OCI-LY1 (cell line): ENCODE results near the gene BUD31.

Experiments
- H2AFZ ChIP-seq: fragments of 200-600 bp; sonication (generic), shearing (Covaris generic); 2 replicates; pipeline ENCODE4 v1.6.0; 2014; ENCODE audit warnings: antibody characterized with exemption, mild to moderate bottlenecking, low read length
- H3F3A ChIP-seq: fragments of 200-600 bp; sonication (generic), shearing (Covaris generic); 2 replicates; pipeline ENCODE4 v1.6.0; 2014; ENCODE audit warnings: mild to moderate bottlenecking, antibody characterized with exemption, low read length, moderate library complexity; ENCODE audit not compliant: insufficient read depth
- H3K27ac ChIP-seq: fragments of 200-600 bp; sonication (generic); 2 replicates; pipeline ENCODE4 v1.5.1; 2014; ENCODE audit warnings: low read length, mixed run types, mild to moderate bottlenecking, low read depth; ENCODE audit not compliant: poor library complexity, severe bottlenecking
- H3K27me3 ChIP-seq: fragments of 200-600 bp; sonication (generic); 2 replicates; pipeline ENCODE4 v1.6.0; 2014; ENCODE audit warnings: antibody characterized with exemption, mild to moderate bottlenecking, low read length, moderate library complexity; ENCODE audit not compliant: insufficient read depth
- H3K36me3 ChIP-seq: fragments of 200-600 bp; sonication (generic); 2 replicates; pipeline ENCODE4 v1.6.1; 2014; ENCODE audit warnings: mild to moderate bottlenecking, antibody characterized with exemption, low read length, moderate library complexity, mixed read lengths; ENCODE audit not compliant: insufficient read depth
- H3K4me1 ChIP-seq: fragments of 200-600 bp; sonication (generic); 2 replicates; pipeline ENCODE4 v1.5.1; 2014; ENCODE audit warnings: mild to moderate bottlenecking, low read length, moderate library complexity; ENCODE audit not compliant: insufficient read depth, severe bottlenecking
- H3K4me2 ChIP-seq: fragments of 200-600 bp; sonication (generic), shearing (Covaris generic); 2 replicates; pipeline ENCODE4 v1.6.1; 2014; ENCODE audit warnings: low read length
- H3K4me3 ChIP-seq: fragments of 200-600 bp; sonication (generic); 2 replicates; pipeline ENCODE4 v1.5.1; 2014; ENCODE audit warnings: low read length, low read depth, mild to moderate bottlenecking, mixed read lengths; ENCODE audit not compliant: poor library complexity, severe bottlenecking
- H3K79me2 ChIP-seq: fragments of 200-600 bp; shearing (Covaris generic); 2 replicates; pipeline ENCODE4 v1.6.1; 2016; ENCODE audit warnings: mixed run types, low read length, mixed read lengths; ENCODE audit not compliant: insufficient read depth
- H3K9ac ChIP-seq: fragments of 200-600 bp; sonication (generic), shearing (Covaris generic); 2 replicates; pipeline ENCODE4 v1.6.1; 2014; ENCODE audit warnings: mild to moderate bottlenecking, low read length, mixed read lengths
- H3K9me2 ChIP-seq: fragments of 200-600 bp; sonication (generic), shearing (Covaris generic); 2 replicates; pipeline ENCODE4 v1.6.1; 2014; ENCODE audit warnings: low read depth, mild to moderate bottlenecking, low read length, mixed read lengths
- H3K9me3 ChIP-seq: fragments of 200-600 bp; shearing (Covaris generic); 2 replicates; pipeline ENCODE4 v1.6.1; 2014; ENCODE audit warnings: low read length, mixed read lengths
- H4K20me1 ChIP-seq: fragments of 200-600 bp; sonication (generic), shearing (Covaris generic); 2 replicates; pipeline ENCODE4 v1.6.0; 2016; ENCODE audit warnings: mild to moderate bottlenecking, low read length; ENCODE audit not compliant: insufficient read depth
- EZH2 ChIP-seq: fragments of 200-600 bp; sonication (generic), shearing (Covaris generic); IDR thresholded peaks from 2 replicates; pipeline ENCODE4 v1.8.0; 2017; ENCODE audit warnings: borderline replicate concordance, mixed run types, mild to moderate bottlenecking, antibody characterized with exemption, low read length, moderate library complexity, mixed read lengths
- TF ChIP-seq, protein P1 (sequence below): fragments of 200-600 bp; sonication (generic), shearing (Covaris generic); IDR thresholded peaks from 2 replicates; pipeline ENCODE4 v1.5.1; 2017; ENCODE audit warnings: mild to moderate bottlenecking, antibody characterized with exemption, low read length, moderate library complexity, mixed read lengths

The BUD31 gene

GRCh38 chr7:99459087-99459486 is 50.3 kb downstream of the BUD31 start:
- Histone ChIP-seq H2AFZ (no peak overlapping the region), H3K79me2 (peaks cover 44% of the 10 kb centered on the region), H3K4me1 (peaks cover 6% of the 10 kb centered on the region), H3K36me3 (peaks cover 97% of the 10 kb centered on the region), H3K27ac (no peak overlapping the region), H4K20me1 (no peaks in the 10 kb centered on the region), H3K27me3 (no peaks in the 10 kb centered on the region), H3K9me2 (no peaks in the 10 kb centered on the region), H3K4me2 (no peak overlapping the region), H3K9ac (no peak overlapping the region), H3F3A (no peaks in the 10 kb centered on the region; the same call in 1 of the 2 replicates), H3K4me3 (no peak overlapping the region), H3K9me3 (no peaks in the 10 kb centered on the region)
- TF ChIP-seq, protein P1, sequence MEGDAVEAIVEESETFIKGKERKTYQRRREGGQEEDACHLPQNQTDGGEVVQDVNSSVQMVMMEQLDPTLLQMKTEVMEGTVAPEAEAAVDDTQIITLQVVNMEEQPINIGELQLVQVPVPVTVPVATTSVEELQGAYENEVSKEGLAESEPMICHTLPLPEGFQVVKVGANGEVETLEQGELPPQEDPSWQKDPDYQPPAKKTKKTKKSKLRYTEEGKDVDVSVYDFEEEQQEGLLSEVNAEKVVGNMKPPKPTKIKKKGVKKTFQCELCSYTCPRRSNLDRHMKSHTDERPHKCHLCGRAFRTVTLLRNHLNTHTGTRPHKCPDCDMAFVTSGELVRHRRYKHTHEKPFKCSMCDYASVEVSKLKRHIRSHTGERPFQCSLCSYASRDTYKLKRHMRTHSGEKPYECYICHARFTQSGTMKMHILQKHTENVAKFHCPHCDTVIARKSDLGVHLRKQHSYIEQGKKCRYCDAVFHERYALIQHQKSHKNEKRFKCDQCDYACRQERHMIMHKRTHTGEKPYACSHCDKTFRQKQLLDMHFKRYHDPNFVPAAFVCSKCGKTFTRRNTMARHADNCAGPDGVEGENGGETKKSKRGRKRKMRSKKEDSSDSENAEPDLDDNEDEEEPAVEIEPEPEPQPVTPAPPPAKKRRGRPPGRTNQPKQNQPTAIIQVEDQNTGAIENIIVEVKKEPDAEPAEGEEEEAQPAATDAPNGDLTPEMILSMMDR, result peak; percentile 68
- no peak for TF ChIP-seq EZH2

DNA sequence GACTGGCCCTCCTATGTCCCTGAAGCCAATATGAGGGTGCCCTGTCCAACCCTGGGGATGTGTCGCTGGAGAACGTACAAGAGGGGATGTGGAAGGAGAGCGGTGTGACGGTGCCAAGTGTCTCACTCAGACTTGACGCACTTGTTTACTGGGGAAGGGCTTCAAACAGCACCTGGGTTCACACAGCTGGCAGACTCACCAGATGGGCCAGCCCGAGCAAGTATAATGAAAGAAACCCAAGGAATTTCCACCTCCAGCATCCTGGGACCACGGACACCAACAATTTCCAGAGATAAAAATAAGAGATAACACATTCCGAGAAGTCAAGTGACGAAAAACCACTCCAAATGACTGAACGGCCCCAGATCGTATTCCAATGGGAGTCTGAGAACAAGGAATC is 51.9 kb downstream of the BUD31 start:
- H3K9me3 ChIP-seq, result no peaks in the 10 kb centered on the region
- no peak overlapping the region for H2AFZ ChIP-seq
- H3K27ac ChIP-seq, result peak overlapping the region; percentile 50
- peaks cover 58% of the 10 kb centered on the region for H3K79me2 ChIP-seq
- no peaks in the 10 kb centered on the region; the same call in 1 of the 2 replicates for H3F3A ChIP-seq
- H3K9me2 ChIP-seq, result no peaks in the 10 kb centered on the region
- H3K36me3 ChIP-seq, result peaks cover 91% of the 10 kb centered on the region
- no peak overlapping the region for H3K9ac ChIP-seq
- no peaks in the 10 kb centered on the region for H4K20me1 ChIP-seq
- TF ChIP-seq, protein P1, result no peak
- no peak for TF ChIP-seq EZH2
- peaks cover 17% of the 10 kb centered on the region for H3K4me1 ChIP-seq
- no peak overlapping the region; the same call in 1 of the 2 replicates for H3K4me2 ChIP-seq
- no peaks in the 10 kb centered on the region for H3K27me3 ChIP-seq
- H3K4me3 ChIP-seq, result no peak overlapping the region

DNA sequence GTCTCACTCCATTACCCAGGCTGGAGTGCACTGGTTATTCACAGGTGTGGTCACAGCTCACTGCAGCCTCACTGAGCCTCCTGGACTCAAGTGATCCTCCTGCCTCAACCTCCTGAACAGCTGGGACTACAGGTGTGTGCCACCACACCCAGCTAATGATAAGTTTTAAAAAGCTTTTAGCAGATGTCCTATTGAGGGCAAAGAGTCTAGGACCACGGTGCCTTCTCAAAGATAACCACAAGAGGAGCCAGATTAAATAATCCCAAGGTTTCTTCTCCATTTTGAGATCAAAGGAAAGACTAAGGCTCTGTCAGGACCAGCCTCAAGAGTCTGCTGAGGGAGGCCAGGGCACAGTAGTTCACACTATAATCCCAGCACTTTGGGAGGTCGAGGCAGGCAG is 52.5 kb downstream of the BUD31 start:
- Histone ChIP-seq H3K36me3 (peaks cover 86% of the 10 kb centered on the region), H2AFZ (no peak overlapping the region), H3K4me1 (peaks cover 19% of the 10 kb centered on the region), H3K9ac (no peak overlapping the region), H3F3A (no peaks in the 10 kb centered on the region; the same call in 1 of the 2 replicates), H3K4me2 (no peak overlapping the region; the same call in 1 of the 2 replicates), H3K9me2 (no peaks in the 10 kb centered on the region), H3K4me3 (no peak overlapping the region), H4K20me1 (no peaks in the 10 kb centered on the region), H3K27me3 (no peaks in the 10 kb centered on the region), H3K27ac (peak overlapping the region; percentile 50), H3K9me3 (no peaks in the 10 kb centered on the region), H3K79me2 (peaks cover 61% of the 10 kb centered on the region)
- no peak for TF ChIP-seq EZH2
- TF ChIP-seq, protein P1, result peak; percentile 16; the same call in 1 of the 2 replicates
